Upper lobe of left lung (tissue), 6 donors: ENCODE measurements around the gene NID2. TPM values are rescaled to one million over a fixed set of nuclear protein-coding genes. Genes with fewer than 3 reads are reported as not detected.
A peak's percentile ranks its signal among the peaks of the same experiment; 100 is the strongest.

Experiments used
- ATAC-seq, 2 donors: fragments of 200-7000 bp; cut with Tn5 transposase; one replicate each; pipeline ENCODE4 v1.9.1; 2022; ENCODE audit warnings: mild to moderate bottlenecking in 2 of 2, moderate library complexity in 2 of 2; ENCODE audit not compliant: low FRiP score in 2 of 2
- DNase-seq, 2 donors: peaks; one replicate each; pipeline ENCODE4 v3.0.0-alpha.2; 2019 to 2020
- H3K27ac ChIP-seq, 4 donors: fragments of 200-600 bp; sonication (generic); one replicate each; pipeline ENCODE4 v1.5.1; 2016 to 2019
- H3K27me3 ChIP-seq, 4 donors: fragments of 200-600 bp; sonication (generic); one replicate each; pipeline ENCODE4 v1.5.1; 2017 to 2019
- H3K36me3 ChIP-seq, 4 donors: fragments of 200-600 bp; sonication (generic); one replicate each; pipeline ENCODE4 v1.5.1; 2016 to 2019
- H3K4me1 ChIP-seq, 4 donors: fragments of 200-600 bp; sonication (generic); one replicate each; pipeline ENCODE4 v1.5.1; 2018 to 2019
- H3K4me3 ChIP-seq, 4 donors: fragments of 200-600 bp; sonication (generic); one replicate each; pipeline ENCODE4 v1.5.1; 2017 to 2019; ENCODE audit warnings: mild to moderate bottlenecking in 2 of 4, moderate library complexity in 1 of 4
- H3K9me3 ChIP-seq, 4 donors: fragments of 200-600 bp; sonication (generic); one replicate each; pipeline ENCODE4 v1.5.1; 2018 to 2019
- CTCF ChIP-seq, 6 experiments: fragments of 450-650 bp in 4 of 6; fragments of 200-600 bp in 2 of 6; sonication (generic) in 2 of 6; IDR thresholded peaks; one replicate each; pipeline ENCODE4 v1.5.1; 2016 to 2019; ENCODE audit warnings: antibody characterized with exemption in 6 of 6
- EP300 ChIP-seq, 4 donors: sonication (generic); formaldehyde crosslinking; IDR thresholded peaks; one replicate each; pipeline ENCODE4 v1.5.1; 2017; ENCODE audit warnings: antibody characterized with exemption in 4 of 4, control low read depth in 2 of 4
- POLR2A ChIP-seq, 4 donors: fragments of 450-650 bp; IDR thresholded peaks; one replicate each; pipeline ENCODE4 v1.5.1; 2016 to 2017; ENCODE audit warnings: antibody characterized with exemption in 4 of 4, mild to moderate bottlenecking in 2 of 4
- POLR2AphosphoS5 ChIP-seq, 2 donors: sonication (generic); formaldehyde crosslinking; IDR thresholded peaks; one replicate each; pipeline ENCODE4 v1.5.1; 2017; ENCODE audit warnings: antibody characterized with exemption in 2 of 2
- WGBS, 2 donors: methylation state at CpG; one replicate each; pipeline ENCODE4 v1.1.5; 2017 to 2018; 5-methylcytosine and 5-hydroxymethylcytosine counted together
- total RNA-seq, 6 donors: library from RNA; depleted of rRNA in 4 of 6; stranded (reverse); fragments of >200 nt in 4 of 6; gene quantifications; one replicate each; pipeline versions ENCODE4 v1.1.0 to v1.2.1, GENCODE V29; 2016 to 2021
- donor health status: DM: no; HTN: no; CAD: no; lungs with moderate emphysema.
- donor health status: DM: no; HTN: yes; CAD: no; lungs with severe emphysema.

Gene NID2
- total RNA-seq, 6 donors from 2014 or later: 4.9 to 33.5 (median 8.3) TPM

GRCh38 chr14:51977075-51977474 is 91.8 kb downstream of the NID2 start:
- ATAC-seq (no peak), DNase-seq (no peak)
- no peak for TF ChIP-seq POLR2A (IDR thresholded peaks at IDR 0.05)
- TF ChIP-seq EP300 (IDR thresholded peaks at IDR 0.05): no peak
- no peak for TF ChIP-seq POLR2AphosphoS5 (IDR thresholded peaks at IDR 0.05)
- no peak for TF ChIP-seq CTCF (IDR thresholded peaks at IDR 0.05)
- Histone ChIP-seq H3K4me1 (peaks cover 0 to 6% (median 5%) of the 10 kb centered on the region in 4 donors), H3K4me3 (no peak overlapping the region), H3K27ac (no peak overlapping the region), H3K9me3 (no peaks in the 10 kb centered on the region), H3K27me3 (no peaks in the 10 kb centered on the region), H3K36me3 (no peaks in the 10 kb centered on the region)
- 92 to 99% methylated on average over 5 of the region's 5 CpGs for WGBS, 2 donors

- TF ChIP-seq EP300 (IDR thresholded peaks at IDR 0.05) (no peak), CTCF (IDR thresholded peaks at IDR 0.05) (no peak), POLR2A (IDR thresholded peaks at IDR 0.05) (no peak), POLR2AphosphoS5 (IDR thresholded peaks at IDR 0.05) (no peak)
- ATAC-seq: no peak
- Histone ChIP-seq H3K9me3 (no peaks in the 10 kb centered on the region), H3K4me1 (no peaks in the 10 kb centered on the region), H3K27me3 (no peaks in the 10 kb centered on the region), H3K27ac (no peak overlapping the region), H3K4me3 (no peak overlapping the region), H3K36me3 (no peaks in the 10 kb centered on the region)
- WGBS, 2 donors: 92 to 93% methylated on average over 7 of the region's 7 CpGs
- no peak for DNase-seq
Observed at GRCh38 chr14:51972566-51972965, 96.3 kb downstream of the NID2 start.

GRCh38 chr14:51969852-51970540 is 98.9 kb downstream of the NID2 start:
- no peaks in the 10 kb centered on the region for H3K36me3 ChIP-seq
- no peaks in the 10 kb centered on the region for H3K27me3 ChIP-seq
- no peaks in the 10 kb centered on the region for H3K9me3 ChIP-seq
- no peak overlapping the region for H3K27ac ChIP-seq
- H3K4me1 ChIP-seq: no peaks in the 10 kb centered on the region
- DNase-seq (no peak), ATAC-seq (no peak)
- no peak for TF ChIP-seq POLR2A (IDR thresholded peaks at IDR 0.05)
- no peak for TF ChIP-seq CTCF (IDR thresholded peaks at IDR 0.05)
- TF ChIP-seq POLR2AphosphoS5 (IDR thresholded peaks at IDR 0.05): no peak
- no peak for TF ChIP-seq EP300 (IDR thresholded peaks at IDR 0.05)
- H3K4me3 ChIP-seq: no peak overlapping the region
- 69% methylated on average over 5 to 6 of the region's 6 CpGs for WGBS, 2 donors

- no peak for ATAC-seq
- TF ChIP-seq POLR2A (IDR thresholded peaks at IDR 0.05): no peak
- no peak for TF ChIP-seq POLR2AphosphoS5 (IDR thresholded peaks at IDR 0.05)
- TF ChIP-seq EP300 (IDR thresholded peaks at IDR 0.05): no peak
- TF ChIP-seq CTCF (IDR thresholded peaks at IDR 0.05): no peak
- H3K4me1 ChIP-seq: peaks cover 0 to 7% (median 3%) of the 10 kb centered on the region in 4 donors
- no peak for DNase-seq
- no peaks in the 10 kb centered on the region for H3K27me3 ChIP-seq
- 70 to 82% methylated on average over 2 of the region's 2 CpGs for WGBS, 2 donors
- H3K27ac ChIP-seq: no peak overlapping the region
- no peaks in the 10 kb centered on the region for H3K36me3 ChIP-seq
- H3K9me3 ChIP-seq: no peaks in the 10 kb centered on the region
- H3K4me3 ChIP-seq: no peak overlapping the region
Observed at GRCh38 chr14:51967521-51967920, 101.3 kb downstream of the NID2 start.

- Histone ChIP-seq H3K4me3 (peak overlapping the region in 1 of 4 donors; percentile 25), H3K4me1 (peaks cover 0 to 9% (median 4%) of the 10 kb centered on the region in 4 donors), H3K9me3 (no peaks in the 10 kb centered on the region), H3K36me3 (no peaks in the 10 kb centered on the region), H3K27me3 (no peaks in the 10 kb centered on the region), H3K27ac (no peak overlapping the region)
- no peak for TF ChIP-seq EP300 (IDR thresholded peaks at IDR 0.05)
- no peak for TF ChIP-seq POLR2AphosphoS5 (IDR thresholded peaks at IDR 0.05)
- TF ChIP-seq POLR2A (IDR thresholded peaks at IDR 0.05): no peak
- ATAC-seq: no peak
- no peak for DNase-seq
- WGBS, 2 donors: 19 to 36% methylated on average over 4 of the region's 4 CpGs
Observed at GRCh38 chr14:51963286-51963685, 105.6 kb downstream of the NID2 start.
